ENCODE measurements around the gene HDAC4. TPM values are rescaled to one million over a fixed set of nuclear protein-coding genes. Genes with fewer than 3 reads are reported as not detected.

The HDAC4 gene
- total and polyA plus RNA-seq, 2 of the 4 experiments (the other 2 are of a cell fraction), result 4.1 to 7.2 TPM

- ATAC-seq (ENCODE audit: low read depth) (no peak), DNase-seq (no peak)
- Histone ChIP-seq H4K5ac (ENCODE audit: low read depth, low read length) (no peak overlapping the region), H3K23ac (ENCODE audit: low read depth, low read length) (no peak overlapping the region), H2AFZ (replicated peaks; ENCODE audit: low read length, poor library complexity) (no peak overlapping the region), H3K4me2 (ENCODE audit: low read depth, low read length) (no peak overlapping the region), H3K4me3 (ENCODE audit: insufficient read depth, low read depth, low read length) (no peak overlapping the region), H4K8ac (ENCODE audit: low read depth in 2 of 2, low read length in 2 of 2) (no peak overlapping the region), H3K4me1 (ENCODE audit: control insufficient read depth, insufficient read depth, low read length) (peaks cover 17% of the 10 kb centered on the region; the same call in 1 of the 2 replicates), H2BK20ac (ENCODE audit: low read depth, low read length) (no peak overlapping the region), H3K27ac (ENCODE audit: insufficient read depth, low read length) (no peak overlapping the region), H3K9me3 (ENCODE audit: control insufficient read depth, insufficient read depth, low read length) (no peaks in the 10 kb centered on the region), H4K91ac (ENCODE audit: insufficient read depth, low read depth, low read length) (no peak overlapping the region), H3K36me3 (ENCODE audit: control insufficient read depth, insufficient read depth, low read length) (no peaks in the 10 kb centered on the region), H3K14ac (replicated peaks; ENCODE audit: low read depth, low read length) (no peak overlapping the region), H3K79me1 (ENCODE audit: low read depth in 1 of 2, low read length in 2 of 2) (peaks cover 44 to 57% of the 10 kb centered on the region in 2 experiments), H4K20me1 (ENCODE audit: insufficient read depth, low read length) (peaks cover 15% of the 10 kb centered on the region), H2BK120ac (ENCODE audit: low read depth, low read length) (no peak overlapping the region), H3K9ac (ENCODE audit: low read depth, low read length) (no peak overlapping the region), H2BK5ac (ENCODE audit: low read depth, low read length, poor library complexity, severe bottlenecking) (no peak overlapping the region), H2AK9ac (replicated peaks; ENCODE audit: low read depth, low read length, poor library complexity) (no peak overlapping the region), H3K9me1 (ENCODE audit: insufficient read depth, low read length) (peaks cover 8% of the 10 kb centered on the region), H3K4ac (ENCODE audit: low read depth, low read length) (no peak overlapping the region), H3K18ac (ENCODE audit: low read depth, low read length) (no peak overlapping the region), H3K56ac (ENCODE audit: extremely low read depth, insufficient read depth, low read length) (no peak overlapping the region), H2AK5ac (ENCODE audit: low read depth, low read length) (no peak overlapping the region), H2BK15ac (ENCODE audit: low read depth, low read length) (no peak overlapping the region), H3K27me3 (ENCODE audit: control insufficient read depth, insufficient read depth, low read length) (no peaks in the 10 kb centered on the region)
- CTCF ChIA-PET, result no interaction called here
- no peak for TF ChIP-seq BHLHE40 (IDR thresholded peaks at IDR 0.05; ENCODE audit: low read depth, low read length)
- no peak for TF ChIP-seq CEBPB (IDR thresholded peaks at IDR 0.05; ENCODE audit: low read depth, low read length)
- no peak for TF ChIP-seq SMC3 (IDR thresholded peaks at IDR 0.05; ENCODE audit: low read depth, low read length)
- TF ChIP-seq CHD1 (IDR thresholded peaks at IDR 0.05; ENCODE audit: low read depth, low read length), result no peak
- no peak for TF ChIP-seq MXI1 (IDR thresholded peaks at IDR 0.05; ENCODE audit: borderline replicate concordance, low read depth, low read length)
- no peak for TF ChIP-seq RAD21 (IDR thresholded peaks at IDR 0.05; ENCODE audit: low read length)
- TF ChIP-seq POLR2A (IDR thresholded peaks at IDR 0.05; ENCODE audit: low read depth, low read length), result no peak
- TF ChIP-seq MAZ (IDR thresholded peaks at IDR 0.05; ENCODE audit: borderline replicate concordance, low read depth, low read length), result no peak
- intact Hi-C loops (cut with micrococcal nuclease) (no loop called here), dilution Hi-C loops (cut with HindIII; ENCODE audit: low sequenced_read_pairs, unreplicated experiment) (no loop called here), in situ Hi-C loops (cut with MboI; ENCODE audit: low sequenced_read_pairs) (no loop called here)
- POLR2A ChIA-PET (ENCODE audit: unreplicated experiment), result no interaction called here
- no CpG with 5 or more reads among the region's 5 CpGs for WGBS, 2 experiments (ENCODE audit: extremely low coverage in 2 of 2, insufficient read length in 1 of 2)
- BruUV-seq (replicated peaks), result no TSS peak
Measured at GRCh38 chr2:239300242-239300641, 100.6 kb downstream of the HDAC4 start.

Data from IMR-90 (cell line).